DMS114 treated with DMSO at 0.1 percent for 48 hours (cell line): Measurements from ENCODE around the gene LY6G5B.

Experiments
- DNase-seq: peaks from one replicate; lab custom pipeline; 2025; ENCODE audit not compliant: unreplicated experiment; lab: John Stamatoyannopoulos, UW

Gene LY6G5B

GRCh38 chr6:31640612-31641011 is 29.2 kb upstream of the LY6G5B start:
- no peak for DNase-seq

- no peak for DNase-seq
Measured at GRCh38 chr6:31641370-31641769, 28.4 kb upstream of the LY6G5B start.

DNA sequence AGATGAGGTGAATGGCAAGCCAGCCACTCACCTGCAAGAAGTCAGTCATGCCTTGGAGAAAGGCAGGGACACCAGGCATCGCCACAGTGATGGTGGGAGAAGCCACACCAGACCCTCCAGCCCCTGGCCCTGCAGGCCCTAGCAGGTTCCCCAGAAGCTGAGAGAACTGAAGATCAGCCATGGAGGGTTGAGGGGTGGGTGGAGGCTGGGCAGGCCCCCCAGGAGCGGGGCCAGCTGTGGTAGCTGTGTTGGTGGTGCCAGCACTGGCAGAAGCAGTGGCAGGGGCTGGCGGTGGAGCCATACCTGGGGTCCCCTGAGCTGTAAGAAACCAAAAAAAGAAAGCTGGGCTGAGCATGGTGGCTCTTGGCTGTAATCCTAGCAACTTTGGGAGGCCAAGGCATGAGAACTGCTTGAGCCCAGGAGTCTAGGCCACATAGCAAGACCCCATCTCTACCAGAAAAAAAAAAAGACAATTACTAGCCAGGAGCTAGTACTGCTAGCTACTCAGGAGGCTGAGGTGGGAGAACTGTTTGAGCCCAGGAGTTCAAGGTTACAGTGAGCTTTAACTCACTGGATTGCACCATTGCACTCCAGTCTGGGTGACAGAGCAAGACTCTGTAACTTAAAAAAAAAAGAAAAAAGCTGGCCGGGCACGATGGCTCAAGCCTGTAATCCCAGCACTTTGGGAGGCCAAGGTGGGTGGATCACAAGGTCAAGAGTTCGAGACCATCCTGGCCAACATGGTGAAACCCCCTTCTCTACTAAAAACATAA is 26.8 kb upstream of the LY6G5B start:
- DNase-seq = no peak

- no peak for DNase-seq
Measured at GRCh38 chr6:31643818-31644454, 25.8 kb upstream of the LY6G5B start.

- no peak for DNase-seq
Measured at GRCh38 chr6:31645325-31645724, 24.5 kb upstream of the LY6G5B start.

- DNase-seq = peak; percentile 89
Measured at GRCh38 chr6:31651602-31652191, 18.1 kb upstream of the LY6G5B start.

DNA sequence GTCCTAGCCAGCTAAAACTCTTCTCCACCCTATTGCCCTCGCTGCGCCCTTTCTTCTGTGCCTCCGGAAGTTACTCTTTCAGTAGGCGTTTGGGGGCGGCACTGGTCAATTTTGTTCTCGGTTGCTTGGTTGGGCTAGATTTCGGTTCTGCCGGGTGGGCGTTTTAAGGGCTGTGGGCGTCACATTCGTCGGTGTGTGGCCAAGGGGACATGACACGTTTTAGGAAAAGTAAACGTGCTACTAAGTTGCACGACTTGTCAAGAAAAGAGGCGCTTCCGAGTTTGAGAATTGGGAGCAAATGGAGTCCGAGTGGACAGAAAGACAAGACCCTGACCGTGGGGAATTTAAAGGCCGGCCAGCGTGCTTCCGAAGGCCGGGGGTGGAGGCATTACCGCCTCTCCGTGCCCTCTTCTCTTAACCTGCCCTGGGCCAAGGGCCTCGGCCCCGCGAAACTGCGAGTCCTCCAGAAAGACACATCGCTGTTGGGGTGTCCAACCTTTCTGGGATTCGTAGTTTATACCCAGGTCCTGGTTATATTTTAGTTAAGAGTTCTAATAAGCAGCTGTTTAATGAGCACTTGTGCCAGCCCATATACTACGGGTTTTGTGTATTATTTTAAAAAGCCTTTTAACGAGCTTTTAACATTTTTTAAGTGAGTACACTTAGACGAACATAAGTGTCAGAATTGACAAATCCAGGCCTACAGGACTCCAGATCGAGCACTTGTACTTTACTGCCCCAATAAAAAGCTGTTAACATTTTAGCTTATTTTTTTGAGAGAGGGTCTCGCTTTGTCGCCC is 16.7 kb upstream of the LY6G5B start:
- DNase-seq = peak; percentile 98

DNA sequence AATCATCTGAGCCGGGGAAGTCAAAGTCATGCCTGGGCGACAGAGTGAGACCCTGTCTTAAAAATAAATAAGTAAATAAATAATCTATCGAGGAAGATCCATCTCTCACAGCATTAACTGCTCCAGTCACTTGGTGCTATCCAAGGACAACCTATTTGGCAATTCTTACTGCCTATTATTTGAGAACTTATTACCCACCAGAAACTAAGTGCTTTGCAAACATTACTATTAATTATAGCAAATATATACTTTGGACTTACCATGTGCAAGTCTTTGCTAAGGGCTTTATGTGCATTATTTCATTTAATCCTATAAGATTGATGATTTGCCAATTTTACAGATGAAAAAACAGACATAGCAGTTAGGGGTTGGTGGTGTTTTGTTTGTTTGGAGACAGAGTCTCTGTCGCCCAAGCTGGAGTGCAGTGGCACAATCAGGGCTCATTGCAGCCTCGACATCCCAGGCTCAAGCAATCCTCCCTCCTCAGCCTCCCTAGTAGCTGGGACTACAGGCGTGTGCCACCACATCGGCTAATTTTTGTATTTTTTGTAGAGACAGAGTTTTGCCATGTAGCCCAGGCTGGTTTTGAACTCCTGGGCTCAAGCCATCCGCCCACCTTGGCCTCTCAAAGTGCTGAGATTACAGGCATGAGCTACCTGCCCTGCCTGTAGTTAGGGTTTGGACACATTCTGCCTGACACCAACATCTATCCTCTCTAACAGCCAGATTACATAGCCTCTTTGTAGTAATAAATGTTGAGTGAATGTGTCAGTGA is 15.0 kb upstream of the LY6G5B start:
- no peak for DNase-seq

DNA sequence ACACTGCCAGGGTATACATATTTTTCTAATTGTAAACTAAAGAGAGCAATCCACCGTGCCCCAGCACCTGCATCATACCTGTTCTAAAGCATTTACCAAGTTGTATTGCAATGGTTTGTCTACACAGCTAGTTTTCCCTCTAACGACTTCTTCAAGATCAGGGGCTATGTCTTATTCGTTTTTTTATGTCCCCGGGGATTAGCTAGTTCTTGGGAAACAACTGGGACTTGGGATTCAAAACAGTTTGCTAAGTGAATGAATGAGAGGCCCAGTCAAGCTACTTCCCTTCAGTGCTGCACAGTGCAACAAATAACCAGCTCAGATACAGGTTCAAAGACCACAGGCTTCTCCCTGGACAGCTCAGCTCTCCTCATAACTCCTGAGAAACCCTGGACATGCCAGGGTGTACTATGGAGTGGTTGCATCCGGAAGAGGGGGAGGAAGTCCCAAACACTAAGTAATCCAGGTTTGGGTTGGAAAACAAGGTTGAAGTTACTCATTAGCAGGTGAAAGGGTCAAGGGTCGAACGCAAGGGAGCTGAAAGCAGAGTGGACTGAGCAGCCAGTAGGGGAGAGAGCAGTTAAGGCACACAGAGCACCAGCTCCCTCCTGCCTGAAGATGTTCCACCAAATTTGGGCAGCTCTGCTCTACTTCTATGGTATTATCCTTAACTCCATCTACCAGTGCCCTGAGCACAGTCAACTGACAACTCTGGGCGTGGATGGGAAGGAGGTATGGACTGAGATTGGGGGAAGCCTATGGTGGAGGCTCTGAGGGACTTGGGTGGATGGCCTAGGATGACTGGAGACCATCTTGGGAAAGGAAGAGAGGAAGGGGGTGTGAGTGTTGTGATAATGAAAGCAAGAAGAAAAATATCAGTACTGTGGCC is 14.2 kb upstream of the LY6G5B start, which contains the start of gene APOM:
Gene APOM, plus strand, starts transcription at position 546 of the 889 bp plus-strand sequence. Its CDS starts 73 bp downstream, at position 619.
- DNase-seq = no peak

DNA sequence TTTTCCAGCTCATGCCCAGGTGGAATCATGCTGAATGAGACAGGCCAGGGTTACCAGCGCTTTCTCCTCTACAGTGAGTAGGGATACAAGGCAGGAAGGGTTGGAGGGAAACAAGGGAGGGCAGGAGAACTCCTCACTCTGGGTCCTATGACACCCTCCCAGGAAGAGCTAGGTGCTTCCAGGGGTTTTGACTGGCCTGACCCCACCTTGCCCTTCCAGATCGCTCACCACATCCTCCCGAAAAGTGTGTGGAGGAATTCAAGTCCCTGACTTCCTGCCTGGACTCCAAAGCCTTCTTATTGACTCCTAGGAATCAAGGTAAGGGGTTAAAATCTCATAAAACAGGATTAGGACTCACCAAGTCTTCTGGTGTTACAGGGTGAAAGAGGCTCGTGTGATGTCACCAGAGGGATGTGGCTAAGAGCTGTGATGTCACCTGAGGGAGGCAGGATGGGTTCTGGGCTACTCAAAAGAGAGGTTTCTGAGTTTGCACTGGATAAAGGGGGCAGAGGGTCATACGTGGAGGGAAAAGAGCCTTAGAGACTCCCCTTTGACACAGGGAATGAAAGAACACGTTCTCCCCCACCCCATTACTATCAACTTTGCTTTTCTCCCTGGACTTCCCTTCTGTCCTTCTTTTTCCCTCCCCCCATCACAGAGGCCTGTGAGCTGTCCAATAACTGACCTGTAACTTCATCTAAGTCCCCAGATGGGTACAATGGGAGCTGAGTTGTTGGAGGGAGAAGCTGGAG is 12.2 kb upstream of the LY6G5B start:
- no peak for DNase-seq

GRCh38 chr6:31658158-31658688 is 11.6 kb upstream of the LY6G5B start:
- DNase-seq = no peak

GRCh38 chr6:31658983-31659648 is 10.7 kb upstream of the LY6G5B start:
- DNase-seq = no peak

DNA sequence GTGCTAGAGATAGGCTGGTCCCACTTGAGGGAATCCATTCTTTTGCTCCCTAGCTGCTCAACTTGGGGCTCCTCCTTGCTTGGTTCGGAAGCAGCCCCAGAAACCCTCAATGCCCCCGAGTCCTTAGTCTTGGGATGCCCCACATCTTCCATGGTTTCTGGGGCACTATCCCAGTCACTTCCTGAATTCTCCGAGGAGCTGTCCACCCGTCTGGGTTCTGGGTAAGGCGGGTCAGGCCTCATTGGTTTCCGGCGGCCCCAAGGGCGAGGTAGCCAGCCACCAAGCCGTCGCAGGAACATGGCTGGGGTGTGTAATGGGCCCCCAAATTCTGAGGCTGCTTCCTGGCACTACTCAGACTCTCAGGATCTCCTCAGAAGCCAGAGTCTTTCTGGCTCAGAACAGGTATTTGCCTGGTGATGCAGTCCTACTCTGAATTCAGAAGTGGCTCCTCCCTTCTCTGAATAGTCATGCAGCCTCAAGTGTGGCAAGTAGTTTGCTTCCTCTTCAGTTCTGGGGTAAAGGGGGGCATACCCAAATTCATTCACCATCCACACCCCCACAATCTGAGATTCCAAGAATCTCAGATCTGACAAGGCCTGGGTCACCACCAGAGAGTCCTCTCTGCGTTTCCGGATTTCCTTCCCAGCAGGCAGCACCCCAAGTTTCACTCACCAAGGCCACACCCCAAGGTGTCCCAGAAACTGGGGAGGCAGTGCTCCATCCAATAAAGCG is 10.0 kb upstream of the LY6G5B start:
- no peak for DNase-seq

- peak; percentile 75 for DNase-seq
Measured at GRCh38 chr6:31660381-31661261, 9.2 kb upstream of the LY6G5B start, which contains the start of gene C6orf47. TSS of gene C6orf47 (minus strand) at chr6:31660778. CDS start at chr6:31659947, 831 bp downstream.

DNA sequence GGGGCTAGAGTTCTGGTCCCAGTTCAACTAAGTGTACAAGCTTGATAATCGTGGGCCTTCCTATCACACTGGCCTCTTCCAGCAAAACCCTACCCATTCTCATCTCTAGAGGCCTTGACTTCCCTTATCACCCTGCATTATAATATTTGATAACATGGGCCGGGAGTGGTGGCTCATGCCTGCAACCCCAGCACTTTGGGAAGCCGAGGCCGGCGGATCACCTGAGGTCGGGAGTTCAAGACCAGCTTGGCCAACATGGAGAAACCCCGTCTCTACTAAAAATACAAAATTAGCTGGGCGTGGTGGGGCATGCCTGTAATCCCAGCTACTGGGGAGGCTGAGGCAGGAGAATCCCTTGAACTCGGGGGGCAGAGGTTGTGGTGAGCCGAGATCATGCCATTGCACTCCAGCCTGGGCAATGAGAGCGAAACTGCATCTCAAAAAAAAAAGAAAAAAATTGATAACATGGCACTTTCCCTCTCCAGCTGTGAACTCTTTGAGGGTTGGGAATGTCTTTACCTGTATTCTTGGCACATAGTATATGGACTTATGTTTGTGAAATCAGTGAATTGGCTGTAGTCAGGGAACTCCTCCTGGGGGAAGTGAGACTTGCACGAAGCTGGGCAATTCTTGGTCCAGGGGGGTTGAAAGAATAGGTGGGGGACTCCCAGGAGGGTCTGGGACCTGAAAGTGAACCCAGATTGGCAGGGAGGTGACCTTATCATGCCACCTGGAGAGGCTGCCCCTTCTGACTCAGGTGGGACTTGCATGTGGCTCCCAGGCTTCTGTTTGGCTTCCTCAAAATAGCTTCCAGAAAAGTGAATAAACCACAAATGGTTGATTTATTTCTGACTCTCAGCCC is 8.3 kb upstream of the LY6G5B start:
- DNase-seq = no peak
